Immature natural killer cell (primary cell): ENCODE data around the gene TEKT5. TPM values are rescaled to one million over a fixed set of nuclear protein-coding genes. Genes with fewer than 3 reads are reported as not detected.
"Not testable (repeated sequence)": the region's sequence is repeated elsewhere in the genome, so short reads cannot be mapped to it uniquely, and the experiment has no call there.

ENCODE experiments used
- DNase-seq, 3 donors: peaks; one replicate each; pipeline ENCODE4 v3.0.0; 2022; ENCODE audit warnings: mixed read lengths in 1 of 3
- H3K27ac Mint-ChIP-seq, 6 donors: one replicate each; pipeline ENCODE4 v1.8.0; 2020; ENCODE audit warnings: mixed read lengths in 6 of 6, mild to moderate bottlenecking in 5 of 6, inconsistent platforms in 4 of 6, moderate library complexity in 3 of 6
- H3K27me3 Mint-ChIP-seq, 3 donors: one replicate each; pipeline ENCODE4 v1.8.0; 2020 to 2021; ENCODE audit warnings: low read depth in 3 of 3, mild to moderate bottlenecking in 3 of 3, mixed read lengths in 3 of 3, moderate library complexity in 3 of 3, inconsistent platforms in 1 of 3
- H3K36me3 Mint-ChIP-seq, 3 donors: one replicate each; pipeline ENCODE4 v1.8.0; 2020; ENCODE audit warnings: mixed read lengths in 3 of 3, inconsistent platforms in 2 of 3, mild to moderate bottlenecking in 2 of 3
- H3K4me1 Mint-ChIP-seq, 2 donors: one replicate each; pipeline ENCODE4 v1.8.0; 2020; ENCODE audit warnings: inconsistent platforms in 2 of 2, mild to moderate bottlenecking in 2 of 2, mixed read lengths in 2 of 2, moderate library complexity in 1 of 2
- H3K4me3 Mint-ChIP-seq, 5 donors: one replicate each; pipeline ENCODE4 v1.8.0; 2020; ENCODE audit warnings: mild to moderate bottlenecking in 5 of 5, mixed read lengths in 5 of 5, inconsistent platforms in 3 of 5, moderate library complexity in 3 of 5
- H3K9me3 Mint-ChIP-seq, 6 donors: one replicate each; pipeline ENCODE4 v1.8.0; 2020; ENCODE audit warnings: mild to moderate bottlenecking in 6 of 6, mixed read lengths in 6 of 6, inconsistent platforms in 4 of 6, moderate library complexity in 3 of 6
- polyA plus RNA-seq, 3 donors: library from polyadenylated mRNA; unstranded; fragments of 300-500 nt; fragmentation: Illumina TruSeq; gene quantifications; one replicate each; pipeline ENCODE4 v1.2.3, GENCODE V29; 2021

Gene TEKT5
- polyA plus RNA-seq, 3 donors from 2014 or later = not detected

DNA sequence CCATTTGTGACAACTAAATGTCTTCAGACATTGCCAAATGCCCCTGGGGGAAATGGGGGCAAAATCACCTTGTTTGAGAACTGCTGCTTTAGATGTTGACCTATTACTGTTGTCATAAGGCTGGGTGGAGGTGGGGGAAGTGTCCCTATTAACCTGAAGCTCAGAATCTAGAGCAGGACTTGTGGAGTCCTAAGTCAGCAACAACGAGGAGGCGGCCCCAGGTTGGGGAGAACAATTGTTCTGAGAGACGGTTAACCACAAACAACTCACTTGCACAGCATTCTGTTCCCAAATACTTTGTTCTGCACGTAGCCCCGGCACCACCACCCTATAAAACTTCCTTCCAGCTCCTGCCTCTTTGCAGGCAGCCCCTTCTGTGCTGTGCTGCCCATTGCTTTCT is 32.5 kb downstream of the TEKT5 start:
- no peak overlapping the region for H3K4me3 Mint-ChIP-seq
- H3K4me1 Mint-ChIP-seq = no peaks in the 10 kb centered on the region
- peaks cover 0 to 3% (median 0%) of the 10 kb centered on the region in 6 donors for H3K9me3 Mint-ChIP-seq
- peaks cover 0 to 10% (median 5%) of the 10 kb centered on the region in 3 donors for H3K27me3 Mint-ChIP-seq
- no peak for DNase-seq
- H3K36me3 Mint-ChIP-seq = no peaks in the 10 kb centered on the region
- no peak overlapping the region for H3K27ac Mint-ChIP-seq

DNA sequence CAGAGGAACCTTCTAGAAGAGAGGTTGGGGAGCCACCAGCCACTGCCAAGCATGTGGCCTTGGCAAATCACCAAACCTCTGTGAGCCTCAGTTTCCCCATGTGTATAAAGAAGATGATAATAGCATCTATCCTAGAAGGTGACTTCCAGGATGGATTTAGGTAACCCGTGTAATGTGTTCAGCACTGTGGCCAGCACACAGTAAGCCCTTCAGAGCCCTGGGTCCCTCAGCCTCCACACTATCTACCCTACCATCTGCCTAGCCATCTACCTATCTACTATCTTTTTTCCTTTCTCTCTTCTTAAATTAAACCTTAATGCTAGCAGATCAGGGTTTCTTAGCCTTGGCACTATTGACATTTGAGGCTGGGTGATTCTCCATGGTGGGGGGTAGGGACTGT is 33.0 kb downstream of the TEKT5 start:
- Mint-ChIP-seq H3K4me3 (no peak overlapping the region), H3K27me3 (peaks cover 0 to 10% (median 5%) of the 10 kb centered on the region in 3 donors), H3K36me3 (no peaks in the 10 kb centered on the region), H3K27ac (no peak overlapping the region), H3K9me3 (peaks cover 0 to 3% (median 0%) of the 10 kb centered on the region in 6 donors), H3K4me1 (no peaks in the 10 kb centered on the region)
- DNase-seq = no peak

DNA sequence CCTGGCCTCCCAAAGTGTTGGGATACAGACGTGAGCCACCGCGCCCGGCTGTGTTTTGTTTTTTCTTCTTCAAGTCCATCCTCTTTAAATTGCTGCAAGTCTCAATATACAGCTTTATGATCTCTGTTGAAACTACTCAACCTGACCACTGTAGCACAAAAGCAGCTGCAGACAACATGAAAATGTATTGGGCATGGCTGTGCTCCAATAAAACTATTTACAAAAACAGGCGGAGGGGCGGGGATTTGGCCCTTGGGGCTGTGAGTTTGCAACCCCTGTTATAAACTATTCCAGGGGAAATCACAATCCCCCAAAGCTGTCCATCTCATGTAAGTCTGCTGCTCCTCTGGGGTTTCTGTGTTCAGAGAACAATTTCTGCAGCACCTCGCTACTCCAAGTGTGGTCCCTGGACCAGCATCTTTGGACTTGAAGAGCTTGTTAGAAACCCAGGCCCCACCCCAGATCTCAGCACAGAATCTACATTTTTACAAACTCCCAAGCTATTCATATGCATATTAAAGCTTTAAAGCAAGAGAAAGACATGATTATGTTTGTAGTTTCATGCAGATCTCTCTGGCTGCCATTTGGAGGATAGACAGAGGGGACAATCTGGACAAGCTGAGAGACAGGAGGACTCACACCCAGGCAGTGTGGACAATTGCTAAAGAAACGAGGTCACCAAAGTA is 33.6 kb downstream of the TEKT5 start:
- no peaks in the 10 kb centered on the region for H3K4me1 Mint-ChIP-seq
- H3K27me3 Mint-ChIP-seq = peaks cover 0 to 10% (median 5%) of the 10 kb centered on the region in 3 donors
- no peaks in the 10 kb centered on the region for H3K36me3 Mint-ChIP-seq
- DNase-seq = no peak
- no peak overlapping the region for H3K4me3 Mint-ChIP-seq
- H3K27ac Mint-ChIP-seq = no peak overlapping the region
- peaks cover 0 to 3% (median 0%) of the 10 kb centered on the region in 6 donors for H3K9me3 Mint-ChIP-seq

DNA sequence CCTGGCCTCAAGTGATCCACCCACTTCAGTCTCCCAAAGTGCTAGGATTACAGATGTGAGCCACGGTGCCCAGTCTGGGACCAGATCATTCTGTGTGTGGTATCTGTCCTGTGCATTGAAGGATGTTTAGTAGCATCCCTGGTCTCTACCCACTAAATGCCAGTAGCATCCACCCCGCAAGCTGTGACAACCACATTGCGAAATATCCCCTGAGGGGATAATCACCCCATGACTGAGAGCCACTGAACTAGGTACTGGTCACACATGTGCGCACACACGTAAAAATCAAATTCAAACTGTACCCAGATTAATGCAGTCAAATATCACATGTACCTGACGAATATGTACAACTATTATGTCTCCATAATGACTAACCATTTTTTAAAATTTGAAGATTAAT is 35.8 kb downstream of the TEKT5 start:
- no peak for DNase-seq
- no peaks in the 10 kb centered on the region for H3K4me1 Mint-ChIP-seq
- H3K27me3 Mint-ChIP-seq = peaks cover 0 to 12% (median 3%) of the 10 kb centered on the region in 3 donors
- H3K27ac Mint-ChIP-seq = no peak overlapping the region
- peaks cover 0 to 3% (median 0%) of the 10 kb centered on the region in 6 donors for H3K9me3 Mint-ChIP-seq
- H3K4me3 Mint-ChIP-seq = no peak overlapping the region
- no peaks in the 10 kb centered on the region for H3K36me3 Mint-ChIP-seq

DNA sequence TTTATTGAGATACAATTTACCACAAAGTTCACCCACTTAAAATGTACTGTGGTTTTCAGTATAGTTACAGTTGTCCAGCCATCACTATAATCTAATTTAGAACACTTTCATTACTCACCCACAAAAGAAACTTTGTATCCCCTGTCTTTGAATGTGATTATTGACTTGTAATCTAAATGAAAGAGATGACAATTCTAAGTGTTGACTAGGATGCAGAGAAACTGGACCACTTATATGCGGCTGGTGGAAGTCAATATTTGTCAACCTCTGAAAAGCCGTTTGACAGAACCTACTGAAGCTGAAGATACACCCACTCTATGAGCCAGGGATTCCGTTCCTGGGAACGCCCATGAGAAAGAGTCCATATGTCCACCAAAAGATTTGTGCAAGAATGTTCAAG is 36.8 kb downstream of the TEKT5 start:
- no peak overlapping the region for H3K4me3 Mint-ChIP-seq
- H3K36me3 Mint-ChIP-seq = no peaks in the 10 kb centered on the region
- H3K4me1 Mint-ChIP-seq = no peaks in the 10 kb centered on the region
- no peak for DNase-seq
- no peak overlapping the region for H3K27ac Mint-ChIP-seq
- peaks cover 0 to 3% (median 0%) of the 10 kb centered on the region in 6 donors for H3K9me3 Mint-ChIP-seq
- H3K27me3 Mint-ChIP-seq = peaks cover 0 to 12% (median 2%) of the 10 kb centered on the region in 3 donors

DNA sequence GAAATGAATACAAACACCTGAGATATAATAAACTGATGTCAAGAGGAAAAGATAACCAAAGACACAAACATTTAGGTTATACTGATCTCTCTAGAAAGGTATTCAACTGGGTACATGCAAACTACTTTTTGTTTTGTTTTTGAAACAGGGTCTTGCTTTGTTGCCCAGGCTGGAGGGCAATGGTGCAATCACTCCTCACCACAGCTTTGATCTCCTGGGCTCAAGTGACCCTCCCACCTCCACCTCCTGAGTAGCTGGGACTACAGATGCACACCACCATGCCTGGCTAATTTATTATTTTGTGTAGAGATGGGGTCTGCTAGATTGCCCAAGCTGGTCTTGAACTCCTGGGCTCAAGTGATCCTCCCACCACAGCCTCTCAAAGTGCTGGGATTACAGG is 38.1 kb downstream of the TEKT5 start:
- H3K27me3 Mint-ChIP-seq = peaks cover 0 to 12% (median 7%) of the 10 kb centered on the region in 3 donors
- H3K9me3 Mint-ChIP-seq = no peaks in the 10 kb centered on the region
- H3K27ac Mint-ChIP-seq = no peak overlapping the region
- DNase-seq = no peak
- no peaks in the 10 kb centered on the region for H3K36me3 Mint-ChIP-seq
- no peak overlapping the region for H3K4me3 Mint-ChIP-seq
- no peaks in the 10 kb centered on the region for H3K4me1 Mint-ChIP-seq

DNA sequence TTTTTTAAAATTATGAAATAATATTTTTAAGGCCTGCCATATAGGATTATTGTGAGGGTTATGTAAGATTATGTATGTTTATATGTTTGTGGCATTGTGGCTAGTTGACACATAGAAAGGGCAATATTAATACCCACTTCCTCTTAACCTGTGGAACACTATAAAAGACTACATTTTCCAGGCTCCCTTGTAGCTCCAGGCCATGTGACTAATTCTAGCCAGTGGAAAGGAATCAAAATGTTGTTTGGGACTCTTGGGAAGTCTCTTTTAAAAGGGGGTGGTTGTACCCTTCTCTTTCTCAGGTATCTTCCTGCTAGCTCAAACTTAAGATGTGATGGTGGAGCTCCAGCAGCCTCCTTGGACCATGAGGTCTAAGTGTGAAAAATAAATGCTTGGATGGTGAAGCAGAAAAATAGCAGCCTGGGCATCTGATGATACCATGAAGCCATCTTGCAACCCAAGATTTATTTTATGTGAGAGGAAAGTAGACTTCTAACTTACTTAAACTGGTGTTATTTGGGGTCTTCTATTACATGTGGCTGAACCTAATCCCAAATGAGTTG is 39.2 kb downstream of the TEKT5 start:
- no peaks in the 10 kb centered on the region for H3K9me3 Mint-ChIP-seq
- no peaks in the 10 kb centered on the region for H3K36me3 Mint-ChIP-seq
- H3K4me3 Mint-ChIP-seq = no peak overlapping the region
- no peak for DNase-seq
- no peak overlapping the region for H3K27ac Mint-ChIP-seq
- no peaks in the 10 kb centered on the region for H3K4me1 Mint-ChIP-seq
- H3K27me3 Mint-ChIP-seq = peaks cover 0 to 12% (median 8%) of the 10 kb centered on the region in 3 donors

DNA sequence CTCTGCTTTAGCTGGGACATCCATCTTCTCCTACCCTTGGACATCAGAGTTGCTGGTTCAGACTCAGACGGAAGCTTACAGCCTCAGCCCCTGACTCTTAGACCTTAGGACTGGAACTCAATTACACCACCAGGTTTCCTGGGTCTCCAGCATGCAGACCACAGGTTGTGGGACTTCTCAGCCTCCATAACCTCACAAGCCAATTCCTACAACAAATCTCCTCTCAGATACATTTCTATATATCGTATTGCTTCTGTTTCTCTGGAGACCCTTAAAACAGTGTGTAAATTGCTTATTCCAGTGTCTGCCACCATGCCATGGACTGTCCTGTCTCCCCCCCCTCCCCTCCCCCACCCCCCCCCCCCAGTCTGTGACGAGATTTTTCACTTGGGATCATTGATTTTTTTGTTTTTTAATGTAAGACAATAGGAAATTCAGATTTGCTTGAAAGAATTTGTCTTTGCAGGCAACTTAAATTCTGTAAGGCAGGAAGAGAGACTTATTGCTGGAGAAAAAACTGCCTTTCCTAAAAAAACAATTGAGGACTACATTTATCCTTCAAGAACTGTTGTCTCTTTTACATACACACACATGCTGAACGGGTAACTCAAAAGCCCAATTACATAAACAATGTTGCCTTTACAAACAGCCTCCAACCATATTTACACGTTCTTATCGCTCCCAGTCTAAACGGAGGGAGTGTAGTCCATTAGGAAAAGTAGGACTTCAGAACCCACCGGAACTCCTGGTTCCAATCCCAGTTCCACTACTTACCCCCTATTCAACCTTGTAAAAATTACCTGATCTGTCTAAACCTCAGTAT is 39.9 kb downstream of the TEKT5 start:
- H3K27ac Mint-ChIP-seq = no peak overlapping the region
- peaks cover 0 to 12% (median 6%) of the 10 kb centered on the region in 3 donors for H3K27me3 Mint-ChIP-seq
- no peaks in the 10 kb centered on the region for H3K9me3 Mint-ChIP-seq
- H3K4me3 Mint-ChIP-seq = no peak overlapping the region
- no peak for DNase-seq
- no peaks in the 10 kb centered on the region for H3K36me3 Mint-ChIP-seq
- H3K4me1 Mint-ChIP-seq = no peaks in the 10 kb centered on the region

DNA sequence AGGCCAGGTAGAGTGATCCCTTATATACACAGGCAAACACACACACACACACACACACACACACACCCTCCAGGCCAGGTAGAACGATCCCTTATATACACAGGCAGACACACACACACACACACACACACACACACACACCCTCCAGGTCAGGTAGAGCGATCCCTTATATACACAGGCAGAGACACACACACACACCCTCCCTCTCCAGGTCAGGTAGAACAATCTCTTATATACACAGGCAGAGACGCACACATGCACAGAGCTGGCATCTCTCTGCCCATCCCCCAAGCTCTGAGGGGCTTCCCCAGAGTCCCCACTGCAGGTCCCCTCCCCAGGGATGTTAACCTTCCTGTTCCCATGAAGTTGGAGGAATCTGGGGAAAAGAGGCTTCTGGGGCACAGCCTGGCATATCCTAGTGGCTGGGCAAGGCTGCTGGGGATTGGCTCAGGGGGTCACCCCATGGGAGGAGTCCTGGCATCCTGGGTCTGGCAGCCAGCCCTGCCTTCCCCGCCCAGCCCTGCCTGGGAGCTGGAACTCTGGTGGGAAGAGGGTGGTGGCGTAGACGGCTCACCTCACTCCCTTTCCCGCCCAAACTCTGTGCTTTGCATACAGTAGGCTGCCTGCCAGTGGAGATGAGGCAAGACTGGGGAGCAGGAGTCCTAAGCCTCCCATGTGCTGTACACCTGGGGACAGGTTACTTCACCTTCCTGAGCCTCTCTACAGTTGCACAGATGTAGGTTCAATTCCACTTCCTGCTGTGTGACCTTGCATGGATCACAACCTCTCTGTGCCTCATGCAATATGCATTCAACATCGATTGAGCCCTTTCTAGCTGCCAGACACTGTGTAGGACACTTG is 41.8 kb downstream of the TEKT5 start:
- Mint-ChIP-seq H3K9me3 (no peaks in the 10 kb centered on the region), H3K36me3 (no peaks in the 10 kb centered on the region), H3K27ac (no peak overlapping the region), H3K4me3 (no peak overlapping the region), H3K27me3 (peaks cover 0 to 10% (median 7%) of the 10 kb centered on the region in 3 donors), H3K4me1 (no peaks in the 10 kb centered on the region)
- no peak for DNase-seq

DNA sequence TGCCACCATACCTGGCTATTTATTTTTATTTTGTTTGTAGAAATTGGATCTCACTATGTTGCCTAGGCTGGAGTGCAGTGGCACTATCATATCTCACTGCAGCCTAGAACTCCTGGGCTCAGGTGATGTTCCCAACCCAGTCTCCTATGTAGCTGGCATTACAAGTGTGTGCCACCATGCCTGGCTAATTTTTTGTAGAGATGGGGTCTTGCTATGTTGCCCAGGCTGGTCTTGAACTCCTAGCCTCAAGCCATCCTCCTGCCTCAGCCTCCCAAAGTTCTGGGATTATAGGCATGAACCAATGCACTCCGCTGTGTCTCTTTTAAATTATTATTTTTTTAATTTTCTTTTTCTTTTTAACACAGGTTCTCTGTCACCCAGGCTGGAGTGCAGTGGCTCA is 45.6 kb downstream of the TEKT5 start:
- not testable (repeated sequence) for H3K4me1 Mint-ChIP-seq, H3K36me3 Mint-ChIP-seq, DNase-seq, H3K27me3 Mint-ChIP-seq, H3K27ac Mint-ChIP-seq, H3K9me3 Mint-ChIP-seq, H3K4me3 Mint-ChIP-seq

DNA sequence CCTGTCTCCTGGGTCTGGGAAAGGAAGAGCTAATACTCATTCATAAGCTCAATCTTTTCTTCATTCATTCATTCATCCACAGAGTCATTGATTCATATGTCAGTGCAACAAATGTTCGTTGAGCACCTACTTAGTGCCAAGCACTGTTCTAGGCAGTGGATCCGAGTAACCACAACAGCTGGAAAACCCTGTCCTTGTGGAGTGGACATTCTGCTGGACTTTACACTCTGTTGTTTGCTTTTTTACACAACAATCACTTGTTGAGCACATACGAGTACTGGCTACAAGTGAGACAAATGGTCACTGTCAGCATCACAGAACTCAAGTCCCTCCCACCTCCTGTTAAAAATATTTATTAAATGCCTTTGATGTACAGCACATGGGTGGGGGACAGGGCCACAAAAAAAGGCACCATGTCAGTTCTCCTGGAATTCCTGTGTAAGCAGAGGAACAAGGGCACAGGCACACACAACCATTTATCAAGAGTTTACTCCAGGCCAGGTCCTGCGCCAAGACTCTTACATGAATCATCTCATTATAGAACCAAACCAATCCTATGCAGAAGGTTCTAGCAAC is 46.9 kb downstream of the TEKT5 start:
- H3K4me1 Mint-ChIP-seq = no peaks in the 10 kb centered on the region

DNA sequence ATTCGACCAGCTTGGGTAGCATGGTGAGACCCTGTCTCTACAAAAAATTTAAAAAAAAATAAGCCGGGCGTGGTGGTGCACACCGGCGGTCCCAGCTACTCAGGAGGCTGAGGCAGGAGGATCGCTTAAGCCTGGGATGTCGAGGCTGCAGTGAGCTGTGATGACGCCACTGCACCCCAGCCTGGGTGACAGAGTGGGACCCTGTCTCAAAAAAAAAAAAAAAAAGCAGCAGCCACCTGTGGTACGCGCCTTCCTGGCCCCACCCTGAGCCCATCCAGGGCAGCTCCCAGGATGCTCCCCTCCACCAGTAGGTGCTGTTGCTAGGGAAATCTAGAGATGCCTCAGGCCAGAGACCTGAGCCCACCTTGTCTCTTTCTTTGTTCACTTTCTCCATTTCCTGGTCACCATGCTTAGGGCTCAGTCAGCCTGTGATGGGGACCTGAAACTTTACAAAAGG is 47.4 kb downstream of the TEKT5 start:
- H3K4me3 Mint-ChIP-seq = no peak overlapping the region
- H3K9me3 Mint-ChIP-seq = no peaks in the 10 kb centered on the region
- no peak for DNase-seq
- no peaks in the 10 kb centered on the region for H3K4me1 Mint-ChIP-seq
- no peaks in the 10 kb centered on the region for H3K36me3 Mint-ChIP-seq
- peaks cover 0 to 7% (median 2%) of the 10 kb centered on the region in 3 donors for H3K27me3 Mint-ChIP-seq
- H3K27ac Mint-ChIP-seq = no peak overlapping the region

More for the DNA sequence above, 46.9 kb downstream of the TEKT5 start:
- DNase-seq = no peak
- no peaks in the 10 kb centered on the region for H3K36me3 Mint-ChIP-seq
- peaks cover 2 to 7% (median 4%) of the 10 kb centered on the region in 3 donors for H3K27me3 Mint-ChIP-seq
- H3K4me3 Mint-ChIP-seq = no peak overlapping the region
- H3K27ac Mint-ChIP-seq = no peak overlapping the region
- H3K9me3 Mint-ChIP-seq = no peaks in the 10 kb centered on the region

DNA sequence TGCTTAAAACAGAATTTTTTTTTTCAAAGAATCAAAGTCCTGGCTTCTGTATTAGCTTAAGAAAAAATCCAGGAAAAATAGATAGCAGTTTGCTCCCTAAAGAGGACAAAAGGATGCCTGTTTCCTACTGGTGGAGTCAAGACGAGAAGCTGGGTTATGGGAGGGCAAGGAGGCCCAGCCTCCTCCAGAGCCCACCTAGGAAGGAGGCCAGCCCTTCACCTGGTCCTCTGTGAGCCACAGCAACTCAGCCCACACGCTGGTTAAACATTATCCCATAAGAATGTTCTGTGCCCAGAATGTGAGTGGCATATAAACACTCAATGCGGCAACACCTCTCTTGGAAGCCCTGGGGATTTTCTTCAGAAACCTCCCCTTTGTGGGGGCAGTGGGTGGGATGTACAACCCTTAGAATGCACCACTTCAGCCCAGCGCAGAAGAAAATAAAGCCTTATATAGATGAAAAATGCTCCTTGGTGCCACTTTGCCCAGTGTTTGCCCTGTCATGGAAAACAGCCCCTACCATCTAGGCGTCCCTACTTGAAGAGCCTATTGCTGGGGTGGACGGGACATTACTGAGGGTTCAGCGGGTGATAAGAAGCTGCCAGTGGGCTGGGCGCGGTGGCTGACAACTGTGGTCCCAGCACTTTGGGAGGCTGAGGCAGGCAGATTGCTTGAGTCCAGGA is 48.0 kb downstream of the TEKT5 start:
- DNase-seq = no peak
- no peak overlapping the region for H3K27ac Mint-ChIP-seq
- peaks cover 0 to 3% (median 2%) of the 10 kb centered on the region in 3 donors for H3K27me3 Mint-ChIP-seq
- H3K4me3 Mint-ChIP-seq = no peak overlapping the region
- no peaks in the 10 kb centered on the region for H3K9me3 Mint-ChIP-seq
- H3K36me3 Mint-ChIP-seq = no peaks in the 10 kb centered on the region
- H3K4me1 Mint-ChIP-seq = no peaks in the 10 kb centered on the region
